GM21825 (cell line): ENCODE results near the gene NDUFB3.
"Not testable (repeated sequence)": the region's sequence is repeated elsewhere in the genome, so short reads cannot be mapped to it uniquely, and the experiment has no call there.

Source experiments
- ATAC-seq: cut with Tn5 transposase; IDR thresholded peaks from one replicate; pipeline ENCODE4 v1.9.1; 2021; ENCODE audit warnings: mild to moderate bottlenecking, moderate library complexity; ENCODE audit not compliant: unreplicated experiment

The NDUFB3 gene

DNA sequence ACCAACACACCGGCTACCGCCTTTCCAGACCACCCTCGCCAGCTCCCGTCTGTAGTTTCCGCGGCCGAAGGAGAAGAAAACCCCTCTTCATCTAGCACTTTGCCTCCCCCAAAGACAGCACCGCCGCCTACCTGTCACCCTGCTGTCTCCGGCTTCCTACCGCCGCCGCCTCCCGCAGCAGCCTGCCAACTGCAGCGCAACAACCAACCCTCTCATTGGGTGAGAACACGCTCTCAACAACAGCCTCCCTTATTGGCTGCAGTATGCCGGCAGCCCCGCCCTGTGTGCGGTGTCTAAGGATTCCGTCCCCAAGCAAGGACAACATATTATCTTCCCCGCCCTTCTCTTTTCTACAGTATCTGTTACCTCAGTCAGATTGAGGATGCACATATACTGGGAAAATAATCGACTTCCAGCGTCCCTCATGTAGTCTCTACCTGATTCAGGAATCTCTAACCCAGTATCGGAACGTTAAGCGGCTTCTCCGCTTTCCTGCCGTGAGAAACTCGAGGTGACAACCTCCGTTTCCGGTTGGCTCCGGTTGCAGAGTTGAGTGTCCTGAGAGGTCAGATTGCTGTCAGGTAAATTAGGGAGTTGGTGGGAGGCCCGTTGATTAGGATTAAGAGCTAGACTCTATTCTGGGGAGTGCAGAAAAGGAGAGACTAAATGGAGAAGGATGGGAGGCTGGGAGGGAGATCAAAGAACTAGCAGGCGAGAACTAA, at the start of gene NDUFB3, which contains the start of gene HYCC2:
NDUFB3 (plus strand) TSS at position 523 of the 722 bp plus-strand sequence. CDS start 6,882 bp downstream, outside the sequence.
HYCC2 (minus strand) TSS at position 193 of the 722 bp plus-strand sequence. CDS start 47,662 bp downstream, outside the sequence.
- peak; percentile 96 for ATAC-seq

DNA sequence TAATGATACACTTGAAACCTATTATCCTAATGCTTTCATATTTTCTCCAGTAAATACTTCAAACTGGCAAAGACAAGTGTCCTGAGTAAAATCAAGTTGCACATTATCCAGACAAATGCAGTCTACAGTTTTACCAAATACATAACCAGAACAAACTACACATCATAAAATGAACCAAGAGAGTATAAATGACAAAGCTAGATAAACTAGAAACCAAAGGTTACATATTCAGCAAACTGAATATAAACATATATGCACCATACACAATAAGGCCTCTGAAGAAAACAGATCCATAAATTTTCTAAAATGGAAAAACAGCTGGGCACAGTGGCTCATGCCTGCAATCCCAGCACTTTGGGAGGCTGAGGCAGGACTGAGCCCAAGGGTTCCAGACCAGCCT, 47.3 kb upstream of the NDUFB3 start:
- ATAC-seq, result no peak

DNA sequence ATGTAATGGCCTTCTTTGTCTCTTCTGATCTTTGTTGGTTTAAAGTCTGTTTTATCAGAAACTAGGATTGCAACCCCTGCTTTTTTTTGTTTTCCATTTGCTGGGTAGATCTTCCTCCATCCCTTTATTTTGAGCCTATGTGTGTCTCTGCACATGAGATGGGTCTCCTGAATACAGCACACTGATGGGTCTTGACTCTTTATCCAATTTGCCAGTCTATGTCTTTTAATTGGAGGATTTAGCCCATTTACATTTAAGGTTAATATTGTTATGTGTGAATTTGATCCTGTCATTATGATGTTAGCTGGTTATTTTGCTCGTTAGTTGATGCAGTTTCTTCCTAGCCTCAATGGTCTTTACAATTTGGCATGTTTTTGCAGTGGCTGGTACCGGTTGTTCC, 37.4 kb upstream of the NDUFB3 start:
- ATAC-seq, result not testable (repeated sequence)

DNA sequence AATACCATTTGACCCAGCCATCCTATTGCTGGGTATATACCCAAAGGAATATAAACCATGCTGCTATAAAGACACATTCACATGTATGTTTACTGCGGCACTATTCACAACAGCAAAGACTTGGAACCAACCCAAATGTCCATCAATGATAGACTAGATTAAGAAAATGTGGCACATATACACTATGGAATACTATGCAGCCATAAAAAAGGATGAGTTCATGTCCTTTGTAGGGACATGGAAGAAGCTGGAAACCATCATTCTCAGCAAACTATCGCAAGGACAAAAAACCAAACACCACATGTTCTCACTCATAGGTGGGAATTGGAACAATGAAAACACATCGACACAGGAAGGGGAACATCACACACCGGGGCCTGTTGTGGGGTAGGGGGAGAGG, 33.4 kb upstream of the NDUFB3 start:
- ATAC-seq, result not testable (repeated sequence)

DNA sequence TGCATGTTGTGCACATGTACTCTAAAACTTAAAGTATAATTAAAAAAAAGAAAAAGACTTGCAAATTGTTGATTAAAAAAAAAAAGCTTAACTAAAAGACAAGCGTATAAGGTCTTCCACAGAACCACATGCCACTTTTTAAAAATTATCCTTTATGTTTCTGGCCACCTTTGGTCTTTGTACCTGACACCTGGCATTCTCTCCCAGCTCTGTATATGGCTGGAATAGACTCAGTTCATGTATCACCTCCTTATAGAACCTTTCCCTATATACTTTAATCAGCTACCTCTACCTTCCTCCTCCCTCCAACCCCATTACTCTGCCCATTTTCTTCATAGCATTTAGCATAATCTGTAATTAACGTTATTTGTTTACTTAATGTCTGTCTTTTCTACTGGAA, 32.9 kb upstream of the NDUFB3 start:
- no peak for ATAC-seq

DNA sequence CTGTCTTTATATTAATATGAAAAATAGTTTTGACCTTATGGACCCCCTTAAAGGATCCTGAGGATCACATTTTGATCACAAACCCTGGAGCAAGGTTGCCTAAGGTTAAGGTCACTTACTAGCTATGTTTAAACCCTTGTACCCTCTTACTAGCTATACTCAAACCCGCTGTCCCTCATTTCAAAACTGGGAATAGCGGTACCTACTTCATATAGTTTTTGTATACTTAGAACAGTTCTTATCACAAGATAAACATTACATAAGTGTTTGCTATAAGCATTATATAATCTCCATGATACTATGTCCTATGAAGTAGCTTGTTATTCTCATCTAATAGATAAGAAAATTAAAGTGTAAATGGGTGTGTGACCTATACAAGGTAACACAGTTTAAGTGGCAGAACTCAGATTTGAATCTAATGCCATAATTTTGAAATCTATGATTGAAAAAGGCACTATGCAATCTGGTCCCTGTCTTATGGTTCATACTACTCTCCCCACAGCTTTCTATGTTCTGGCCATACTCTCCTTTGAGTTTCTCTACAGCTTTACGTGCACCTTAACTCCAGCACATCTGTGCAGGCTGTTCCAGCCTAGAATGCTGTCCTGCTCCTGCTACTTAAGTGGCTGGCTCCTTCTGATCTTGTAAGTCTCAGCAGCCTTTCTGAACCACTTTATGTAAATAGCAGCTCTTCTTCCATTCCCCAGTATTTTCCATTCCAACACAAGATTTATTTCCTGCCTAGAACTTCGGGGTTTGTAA, 30.8 kb upstream of the NDUFB3 start:
- no peak for ATAC-seq

DNA sequence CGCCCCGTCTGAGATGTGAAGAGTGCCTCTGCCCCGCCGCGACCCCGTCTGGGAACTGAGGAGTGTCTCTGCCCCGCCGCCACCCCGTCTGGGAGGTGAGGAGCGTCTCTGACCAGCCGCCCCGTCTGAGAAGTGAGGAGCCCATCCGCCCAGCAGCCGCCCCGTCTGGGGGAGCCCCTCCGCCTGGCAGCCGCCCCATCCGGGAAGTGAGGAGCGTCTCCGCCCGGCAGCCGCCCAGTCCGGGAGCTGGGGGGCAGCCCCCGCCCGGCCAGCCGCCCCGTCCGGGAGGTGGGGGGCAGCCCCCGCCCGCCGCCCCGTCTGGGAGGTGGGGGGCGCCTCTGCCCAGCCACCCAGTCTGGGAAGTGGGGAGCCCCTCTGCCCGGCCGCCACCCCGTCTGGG, 29.4 kb upstream of the NDUFB3 start:
- not testable (repeated sequence) for ATAC-seq

DNA sequence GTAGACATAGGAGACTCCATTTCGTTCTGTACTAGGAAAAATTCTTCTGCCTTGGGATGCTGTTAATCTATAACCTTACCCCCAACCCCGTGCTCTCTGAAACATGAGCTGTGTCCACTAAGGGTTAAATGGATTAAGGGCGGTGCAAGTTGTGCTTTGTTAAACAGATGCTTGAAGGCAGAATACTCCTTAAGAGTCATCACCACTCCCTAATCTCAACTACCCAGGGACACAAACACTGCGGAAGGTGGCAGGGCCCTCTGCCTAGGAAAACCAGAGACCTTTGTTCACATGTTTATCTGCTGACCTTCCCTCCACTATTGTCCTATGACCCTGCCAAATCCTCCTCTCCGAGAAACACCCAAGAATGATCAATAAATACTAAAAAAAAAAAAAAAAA, 28.8 kb upstream of the NDUFB3 start:
- ATAC-seq, result not testable (repeated sequence)

DNA sequence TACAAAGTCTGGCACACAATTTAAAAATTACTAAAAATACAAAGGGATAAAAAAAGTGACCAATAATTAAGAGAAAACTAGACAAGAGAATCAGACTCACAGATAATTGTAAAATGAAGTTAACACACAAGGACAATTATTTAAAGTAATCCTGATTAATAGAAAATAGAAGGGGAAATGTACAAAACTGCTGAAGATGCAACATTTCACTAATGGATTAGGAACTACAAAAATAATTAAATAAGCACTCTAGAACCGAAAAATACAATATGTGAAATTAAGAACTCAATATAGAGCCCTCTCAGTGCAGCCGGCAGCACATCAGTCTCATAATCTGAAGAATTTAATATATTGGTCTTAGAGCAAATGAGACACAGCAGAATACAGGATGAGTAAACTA, 24.9 kb upstream of the NDUFB3 start:
- ATAC-seq, result no peak

DNA sequence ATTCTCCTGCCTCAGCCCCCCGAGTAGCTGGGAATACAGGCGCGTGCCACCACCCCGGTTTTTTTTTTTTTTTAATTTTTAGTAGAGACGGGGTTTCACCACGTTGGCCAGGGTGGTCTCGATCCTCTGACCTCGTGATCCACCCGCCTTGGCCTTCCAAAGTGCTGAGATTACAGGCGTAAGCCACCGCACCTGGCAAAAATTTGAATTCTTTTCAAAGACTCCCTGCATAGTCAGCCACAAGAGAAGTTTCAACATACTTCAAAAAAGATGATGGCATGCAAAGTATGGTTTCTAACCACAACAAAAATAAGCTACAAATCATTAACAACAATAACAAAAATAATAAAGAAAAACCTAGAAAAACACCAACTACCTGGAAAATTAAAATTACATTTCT, 22.3 kb upstream of the NDUFB3 start:
- no peak for ATAC-seq

DNA sequence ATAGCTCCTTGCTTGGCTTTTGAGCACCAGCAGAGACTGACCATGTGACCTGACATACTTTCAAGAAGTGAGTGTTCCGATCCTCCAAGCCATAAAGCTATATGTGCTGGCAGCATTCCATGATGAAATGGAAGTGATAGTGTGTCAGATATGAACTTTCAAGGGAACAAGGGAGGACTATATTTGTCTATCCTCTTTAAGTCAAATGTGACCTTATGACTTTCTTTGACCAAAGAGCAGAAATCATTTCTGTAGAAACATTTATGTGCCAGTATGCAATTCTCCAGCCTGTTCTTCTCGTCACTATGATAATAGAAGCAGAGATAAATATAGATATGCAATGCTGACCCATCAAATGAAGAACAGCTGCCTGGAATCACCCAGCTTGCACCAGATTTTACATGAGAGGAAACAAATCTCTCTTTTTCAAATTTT, 14.7 kb upstream of the NDUFB3 start:
- no peak for ATAC-seq

DNA sequence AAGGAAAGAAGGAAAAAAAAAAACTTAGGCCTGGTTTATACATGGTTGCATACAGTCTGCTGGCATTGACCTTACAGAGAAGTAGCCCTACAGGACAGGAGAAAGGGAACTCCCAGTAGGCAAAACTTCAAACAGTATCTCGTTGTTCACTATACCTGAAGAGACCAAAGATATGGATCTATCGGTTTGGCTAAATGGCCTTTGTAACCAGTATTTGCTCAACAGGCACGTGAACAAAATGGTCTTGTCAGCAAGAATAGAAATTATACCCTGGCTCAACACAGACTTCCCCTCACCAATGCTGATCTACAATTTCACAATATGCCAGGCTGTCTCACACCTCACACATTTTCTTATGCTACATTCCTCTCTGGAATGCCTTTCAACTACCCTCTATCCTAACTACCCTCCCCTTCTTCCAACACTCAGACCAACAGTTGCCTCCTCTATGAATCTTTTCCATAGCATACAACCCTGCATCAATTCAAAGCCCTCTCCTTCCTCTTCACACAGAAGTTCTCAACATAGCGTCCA, 14.0 kb upstream of the NDUFB3 start:
- ATAC-seq, result no peak

DNA sequence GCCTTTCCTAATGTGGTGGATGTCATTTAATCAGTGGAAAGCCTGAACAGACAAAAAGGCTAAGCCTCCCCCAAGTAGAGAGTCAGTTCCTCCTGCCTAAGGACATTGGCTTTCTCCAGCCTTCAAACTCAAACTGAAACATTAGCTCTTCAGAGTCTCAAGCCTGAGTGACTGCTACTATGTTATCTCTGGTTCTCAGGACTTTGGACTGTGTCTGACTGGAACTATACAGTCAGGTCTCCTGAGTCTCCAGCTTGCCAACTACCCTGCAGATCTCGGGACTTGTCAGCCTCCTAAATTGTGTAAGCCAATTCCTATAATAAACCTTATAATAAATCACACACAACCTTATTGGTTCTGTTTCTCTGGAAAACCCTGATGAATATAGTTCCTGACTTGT, 12.9 kb upstream of the NDUFB3 start:
- ATAC-seq, result no peak

DNA sequence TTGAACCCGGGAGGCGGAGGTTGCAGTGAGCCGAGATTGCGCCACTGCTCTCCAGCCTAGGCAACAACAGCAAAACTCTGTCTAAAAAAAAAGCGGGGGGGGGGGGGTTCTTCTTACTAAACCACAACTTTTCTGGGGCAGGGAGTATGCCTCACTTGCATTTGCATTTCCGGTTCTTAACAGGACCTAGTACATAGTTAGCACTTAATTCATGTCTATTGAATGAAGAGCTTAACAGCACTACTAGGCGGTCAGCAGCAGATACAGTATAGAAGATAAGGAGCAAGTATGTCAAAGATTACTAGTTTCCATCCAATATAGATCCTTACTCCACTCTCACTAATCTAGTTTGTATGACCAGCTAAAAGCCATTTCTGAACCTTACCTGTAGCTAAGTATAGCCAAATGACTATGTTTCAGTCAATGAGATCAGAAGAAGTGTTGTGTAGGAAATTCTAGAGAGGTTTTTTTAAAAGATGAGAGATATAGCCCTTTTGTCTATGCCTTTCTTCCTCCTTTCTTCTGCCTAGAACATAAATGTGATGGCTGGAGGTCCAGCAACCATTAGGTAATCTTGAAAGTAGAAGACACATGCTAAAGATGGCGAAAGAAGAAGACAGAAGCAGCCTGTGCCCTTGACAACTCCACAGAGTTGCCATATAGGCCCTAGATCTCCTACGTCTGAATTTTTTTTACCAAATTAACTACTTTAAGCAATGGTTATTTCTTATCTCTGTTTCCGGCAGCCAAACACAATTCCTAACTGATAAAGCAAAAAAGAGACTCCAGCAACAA, 11.6 kb upstream of the NDUFB3 start:
- ATAC-seq, result no peak

DNA sequence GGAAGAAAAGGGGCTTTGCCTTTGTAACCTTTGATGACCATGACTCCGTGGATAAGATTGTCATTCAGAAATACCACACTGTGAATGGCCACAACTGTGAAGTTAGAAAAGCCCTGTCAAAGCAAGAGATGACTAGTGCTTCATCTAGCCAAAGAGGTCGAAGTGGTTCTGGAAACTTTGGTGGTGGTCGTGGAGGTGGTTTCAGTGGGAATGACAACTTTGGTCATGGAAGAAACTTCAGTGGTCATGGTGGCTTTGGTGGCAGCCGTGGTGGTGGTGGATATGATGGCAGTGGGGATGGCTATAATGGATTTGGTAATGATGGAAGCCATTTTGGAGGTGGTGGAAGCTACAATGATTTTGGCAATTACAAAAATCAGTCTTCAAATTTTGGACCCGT, 8.3 kb upstream of the NDUFB3 start:
- not testable (repeated sequence) for ATAC-seq

DNA sequence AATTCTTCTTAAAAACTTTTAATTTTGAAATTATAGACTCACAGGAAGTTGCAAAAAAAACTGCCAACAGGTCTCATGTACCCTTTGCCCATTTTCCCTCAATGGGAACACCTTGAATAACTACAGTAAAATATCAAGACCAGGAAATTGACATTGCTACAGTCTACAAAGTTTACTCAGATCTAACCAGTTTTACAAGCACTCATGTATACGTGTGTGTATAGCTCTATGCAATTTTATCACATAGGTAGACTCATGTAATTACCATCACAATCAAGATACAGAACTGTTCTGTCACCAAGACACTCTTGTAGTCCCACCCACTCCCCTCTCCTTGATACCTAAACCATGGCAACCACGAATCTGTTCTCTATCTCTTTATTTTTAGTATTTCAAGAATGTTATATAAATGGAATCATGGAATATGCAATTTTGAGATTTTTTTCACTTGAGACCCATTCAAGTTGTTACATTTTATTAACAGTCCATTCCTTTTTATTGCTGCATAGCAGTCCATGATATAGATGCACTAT, 6.9 kb upstream of the NDUFB3 start:
- no peak for ATAC-seq

DNA sequence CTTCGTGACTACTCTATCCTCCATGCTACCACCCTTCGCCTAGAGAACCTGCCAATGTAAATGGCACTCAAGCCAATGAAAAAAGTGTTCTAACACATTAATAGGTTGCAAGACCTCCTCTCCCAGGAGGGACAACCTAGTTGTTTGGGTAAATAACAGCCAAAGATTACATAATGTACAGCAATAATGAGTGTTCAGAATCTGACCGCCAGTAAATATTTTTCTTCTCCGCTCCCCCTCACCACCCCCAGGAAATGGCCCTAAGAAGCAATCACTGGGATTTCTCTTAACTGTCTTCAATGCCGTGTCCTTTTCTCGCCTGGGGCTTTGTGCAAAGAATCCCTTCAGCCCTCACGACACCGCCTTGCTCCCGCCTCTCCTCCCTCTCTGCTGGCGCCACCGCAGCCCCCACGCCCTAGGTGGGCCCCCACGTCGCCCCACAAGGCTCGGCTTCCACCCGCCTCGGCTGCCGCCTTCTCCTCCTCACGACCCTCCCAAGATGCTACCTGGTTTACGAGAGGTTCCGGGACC, 788 bp upstream of the NDUFB3 start:
- ATAC-seq, result peak; percentile 22

DNA sequence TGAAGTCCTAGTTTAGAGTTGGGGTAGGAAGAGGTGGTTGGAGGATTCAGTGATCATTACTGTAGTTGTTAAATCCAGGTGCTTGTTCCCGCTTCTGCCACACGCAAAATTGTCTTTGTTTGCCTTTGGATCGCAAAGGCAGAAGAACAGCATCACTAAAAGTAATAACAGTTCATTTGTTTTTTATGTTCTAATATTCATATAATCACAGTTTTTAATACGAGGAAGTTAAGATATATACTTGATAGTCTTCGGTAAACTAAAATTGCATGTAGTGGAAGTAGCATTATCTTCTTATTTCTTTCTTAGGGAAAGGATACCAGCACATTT, 365 bp downstream of the NDUFB3 start:
- no peak for ATAC-seq

DNA sequence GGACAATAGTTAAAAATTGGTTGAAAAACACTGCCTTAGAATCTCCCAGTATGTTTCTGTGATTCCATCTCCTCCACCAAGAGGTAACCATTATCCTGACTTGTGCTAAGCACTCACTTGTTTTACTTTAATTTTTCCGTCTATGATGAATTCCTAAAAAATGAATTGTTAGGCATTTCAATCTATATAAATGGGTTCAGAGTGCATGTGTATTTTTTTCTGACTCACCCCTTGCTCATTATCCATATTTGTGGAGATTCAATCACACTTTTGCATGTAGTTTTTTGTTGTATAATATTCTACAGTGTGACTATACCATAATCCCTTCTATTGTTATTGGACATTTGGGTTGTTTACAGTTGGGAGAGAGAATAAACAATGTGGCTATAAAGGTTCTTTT, 1.3 kb downstream of the NDUFB3 start:
- ATAC-seq, result no peak

DNA sequence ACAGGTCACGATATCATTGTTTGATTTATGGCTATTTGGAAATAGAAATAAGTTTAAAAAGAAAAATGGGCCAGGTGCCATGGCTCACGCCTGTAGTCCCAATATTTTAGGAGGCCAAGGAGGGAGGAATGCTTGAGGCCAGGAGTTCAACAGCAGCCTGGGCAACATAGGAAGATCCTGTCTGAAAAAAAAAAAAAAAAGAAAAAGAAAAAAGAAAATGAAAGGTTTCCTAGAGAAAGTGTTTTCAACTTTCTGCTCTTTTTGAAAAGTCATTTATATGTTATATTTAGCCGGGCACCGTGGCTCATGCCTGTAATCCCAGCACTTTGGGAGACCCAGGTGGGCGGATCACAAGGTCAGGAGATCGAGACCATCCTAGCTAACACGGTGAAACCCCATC, 3.2 kb downstream of the NDUFB3 start:
- ATAC-seq, result no peak

DNA sequence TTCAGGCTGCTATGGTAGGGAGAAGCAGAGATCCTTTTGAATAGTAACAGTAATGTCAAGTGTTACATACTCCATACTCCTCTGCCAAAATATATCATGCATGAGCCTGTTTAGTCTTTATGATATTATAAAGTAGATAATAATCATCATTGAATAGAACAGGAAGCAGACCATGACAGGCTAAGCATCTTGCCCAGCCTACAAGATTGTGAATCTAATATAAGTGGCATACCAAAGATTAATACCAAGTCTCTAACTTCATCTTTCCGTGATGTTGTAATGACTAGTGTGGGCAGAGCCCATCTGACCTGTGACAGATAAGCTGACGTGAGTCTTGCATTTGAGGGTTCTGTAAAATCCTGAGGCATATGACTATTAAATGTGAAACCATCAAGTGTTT, 13.1 kb downstream of the NDUFB3 start:
- no peak for ATAC-seq
